HG03108 (cell line): ENCODE results near the gene SEM1.
"Not testable (repeated sequence)": the region's sequence is repeated elsewhere in the genome, so short reads cannot be mapped to it uniquely, and the experiment has no call there.

ENCODE experiments used
- ATAC-seq: cut with Tn5 transposase; IDR thresholded peaks from one replicate; pipeline ENCODE4 v1.9.1; 2021; ENCODE audit warnings: moderate library complexity; ENCODE audit not compliant: unreplicated experiment

The SEM1 gene

DNA sequence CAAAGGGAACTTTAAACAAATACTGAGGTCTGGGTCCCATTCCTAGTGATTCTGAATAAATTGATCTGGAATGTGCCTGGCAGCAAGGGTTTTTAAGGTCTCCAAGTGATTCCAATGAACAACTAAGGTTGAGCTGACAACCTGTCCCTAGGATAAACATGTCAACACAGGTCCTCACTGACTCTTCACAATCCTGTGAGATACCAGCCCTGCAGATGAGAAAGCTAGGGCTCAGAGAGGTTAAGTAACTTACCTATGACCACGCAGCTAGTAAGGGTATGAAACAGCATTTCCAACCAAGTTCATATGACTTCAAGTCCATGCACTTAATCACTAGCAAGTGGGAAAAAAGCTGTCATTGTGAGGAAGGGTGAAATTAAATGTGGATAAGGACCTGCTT lies 44.0 kb downstream of the SEM1 start:
- no peak for ATAC-seq

GRCh38 chr7:96664793-96665192 lies 44.9 kb downstream of the SEM1 start:
- ATAC-seq: no peak

GRCh38 chr7:96663871-96664445 lies 45.7 kb downstream of the SEM1 start:
- no peak for ATAC-seq

GRCh38 chr7:96663457-96663856 lies 46.2 kb downstream of the SEM1 start:
- ATAC-seq: peak; percentile 78

DNA sequence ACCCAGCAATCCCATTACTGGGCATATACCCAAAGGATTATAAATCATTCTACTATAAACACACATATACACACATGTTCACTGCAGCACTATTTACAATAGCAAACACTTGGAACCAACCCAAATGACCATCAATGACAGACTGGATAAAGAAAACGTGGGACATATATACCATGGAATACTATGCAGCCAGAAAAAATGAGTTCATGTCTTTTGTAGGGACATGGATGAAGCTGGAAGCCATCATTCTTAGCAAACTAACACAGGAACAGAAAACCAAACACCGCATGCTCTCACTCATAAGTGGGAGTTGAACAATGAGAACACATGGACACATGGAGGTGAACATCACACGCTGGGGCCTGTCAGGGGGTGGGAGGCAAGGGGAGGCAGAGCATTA lies 47.5 kb downstream of the SEM1 start:
- not testable (repeated sequence) for ATAC-seq

DNA sequence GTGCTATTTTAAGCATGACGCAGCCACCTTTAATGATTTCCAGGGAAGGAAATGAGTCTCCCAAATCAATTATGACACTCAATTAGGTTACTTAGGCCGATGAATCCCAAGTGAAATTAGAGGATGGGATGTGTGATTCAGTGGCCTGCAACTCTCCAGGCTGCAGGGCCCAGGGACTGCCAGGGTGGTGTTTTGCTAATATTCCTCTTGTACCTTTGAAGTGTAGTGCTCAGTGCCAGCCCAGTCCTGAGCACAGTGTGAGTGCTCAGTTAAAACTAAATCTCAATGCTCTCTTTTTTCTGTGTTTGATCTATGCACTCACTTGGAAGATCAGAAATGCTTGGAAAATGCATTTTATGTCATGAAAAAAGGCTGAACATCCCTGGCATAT lies 51.6 kb downstream of the SEM1 start:
- ATAC-seq: no peak

DNA sequence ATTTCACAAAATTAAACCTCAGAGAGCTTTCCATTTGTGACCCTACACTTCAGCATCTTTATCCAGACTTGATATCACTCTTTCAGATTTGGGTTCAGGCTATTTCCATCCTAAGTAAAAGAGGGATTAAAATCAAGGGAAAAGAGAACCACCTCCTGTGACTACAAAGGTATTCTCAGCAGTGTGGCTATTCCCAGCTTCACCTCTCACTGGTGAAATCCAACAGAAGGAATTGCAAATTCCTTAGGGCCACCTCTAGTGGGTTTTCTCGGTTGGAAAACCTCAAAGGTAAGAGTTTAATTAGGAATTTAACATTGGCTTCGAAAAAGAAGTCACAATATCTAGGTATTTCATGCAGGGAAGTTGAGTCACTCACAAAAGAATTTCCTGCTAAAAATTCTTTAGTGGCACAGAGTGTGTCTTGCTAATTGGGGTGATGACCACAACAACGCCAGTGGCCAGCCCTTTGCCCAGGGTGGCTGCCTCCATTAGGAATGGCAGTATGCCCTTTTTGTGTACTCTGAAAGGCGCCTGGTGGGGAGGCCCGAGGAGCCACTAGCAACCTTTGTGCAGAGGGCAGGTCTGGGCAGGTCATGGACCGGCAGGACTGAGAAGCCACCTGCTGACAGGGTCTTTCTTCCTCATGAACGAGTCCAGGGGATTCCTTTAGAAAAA lies 52.2 kb downstream of the SEM1 start:
- no peak for ATAC-seq

DNA sequence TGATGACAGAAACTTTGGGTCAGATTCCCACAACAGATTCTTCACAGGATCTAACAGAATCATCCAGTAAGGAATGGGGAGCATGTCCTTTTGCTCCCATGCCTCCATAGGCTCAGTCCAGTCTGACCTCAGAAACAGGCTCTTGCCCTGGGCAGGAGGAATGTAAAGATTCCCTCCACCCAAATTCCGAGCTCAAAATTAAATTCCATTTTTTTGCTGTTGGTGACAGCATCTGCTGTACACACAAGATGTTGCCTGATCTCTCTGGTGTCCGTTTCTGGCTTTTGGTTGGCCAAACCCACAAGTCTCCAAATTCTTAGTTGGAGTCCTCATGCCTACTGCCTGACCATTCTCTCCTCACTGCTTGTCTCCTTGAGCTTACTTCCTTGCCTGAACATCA lies 53.7 kb downstream of the SEM1 start:
- ATAC-seq: no peak

DNA sequence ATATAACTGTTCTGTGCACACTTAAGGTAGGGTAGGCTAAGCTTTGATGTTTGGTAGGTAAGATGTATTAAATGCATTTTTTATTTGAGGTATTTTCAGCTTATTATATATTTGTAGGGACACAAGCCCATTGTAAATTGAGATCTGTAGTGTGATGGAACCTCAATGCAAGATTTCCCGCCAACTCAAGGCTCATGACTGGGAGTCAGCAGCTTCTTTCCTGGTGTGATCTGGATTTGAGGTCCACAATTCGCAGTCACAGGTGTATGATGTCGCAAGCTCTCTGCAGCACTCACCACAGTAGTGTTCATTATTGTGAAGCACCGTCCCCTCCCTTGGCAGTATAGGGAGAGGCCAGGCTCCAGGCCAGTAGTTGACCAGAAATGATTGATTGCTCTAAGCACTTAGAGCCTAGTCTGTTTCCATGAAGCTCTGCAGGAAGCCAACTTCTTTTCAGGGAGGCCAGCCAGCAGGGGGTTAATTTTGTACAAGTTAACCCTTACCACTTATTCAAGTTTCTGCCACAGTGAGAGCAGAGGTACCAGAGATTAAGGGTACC lies 54.9 kb downstream of the SEM1 start:
- ATAC-seq: no peak

- ATAC-seq: no peak
Measured at GRCh38 chr7:96649981-96650380, 59.7 kb downstream of the SEM1 start.

DNA sequence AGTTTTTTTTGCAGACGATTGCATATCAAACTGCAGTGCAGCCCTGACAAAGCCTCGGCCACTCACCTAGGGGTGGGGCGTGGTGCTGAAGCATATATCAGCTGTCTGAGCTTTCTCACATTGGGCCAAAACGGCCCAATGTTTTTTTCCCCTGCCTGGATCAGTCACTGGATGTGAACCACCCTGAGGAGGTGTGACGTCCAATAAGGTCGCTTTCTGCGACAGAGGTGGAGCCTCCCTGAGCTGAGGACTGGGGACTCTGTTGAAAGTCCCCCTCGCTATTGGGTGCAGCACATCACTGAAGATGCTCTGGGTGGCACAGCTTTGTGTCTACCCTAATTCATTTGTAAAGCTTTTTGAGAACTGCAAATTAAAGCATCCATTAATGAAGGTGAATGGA lies 60.9 kb downstream of the SEM1 start:
- ATAC-seq: no peak

DNA sequence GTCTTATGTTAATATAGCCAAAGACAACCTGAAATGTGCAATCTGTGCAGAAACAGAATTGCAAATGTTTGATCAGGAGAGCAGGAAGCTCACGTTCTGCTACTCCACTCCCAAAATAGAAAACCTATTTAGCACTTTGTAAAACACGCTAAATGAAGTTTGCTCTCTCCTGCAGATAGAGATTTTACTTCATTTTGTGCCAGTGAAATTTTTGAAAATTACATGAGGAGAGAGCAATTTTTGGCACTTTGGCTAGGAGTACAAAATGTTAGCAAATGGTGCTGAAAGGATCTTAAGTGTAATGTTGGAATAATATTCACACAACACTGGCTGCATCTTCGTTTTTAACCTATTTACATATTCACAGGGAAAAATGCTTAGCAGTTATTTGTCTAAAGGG lies 61.9 kb downstream of the SEM1 start:
- no peak for ATAC-seq

DNA sequence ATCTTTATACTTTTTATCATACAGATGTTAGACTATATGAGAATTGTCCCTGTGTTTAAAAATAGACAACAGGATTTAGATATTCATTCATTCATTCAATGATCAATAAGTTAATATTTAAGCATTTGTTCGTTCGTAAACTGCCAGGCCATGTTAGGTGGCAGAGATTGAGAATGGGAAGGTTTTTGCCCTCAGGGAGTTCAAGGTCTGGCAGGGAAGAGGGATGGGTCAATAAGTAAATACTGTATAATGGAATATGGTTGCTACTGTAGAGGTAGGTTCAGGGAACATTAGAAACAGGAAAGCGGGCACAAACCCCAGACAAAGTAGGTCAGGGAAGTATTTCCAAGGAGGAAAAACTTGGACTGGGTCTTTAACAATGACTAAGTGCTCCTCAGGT lies 64.6 kb downstream of the SEM1 start:
- ATAC-seq: no peak

- ATAC-seq: not testable (repeated sequence)
Measured at GRCh38 chr7:96643436-96643835, 66.2 kb downstream of the SEM1 start.

DNA sequence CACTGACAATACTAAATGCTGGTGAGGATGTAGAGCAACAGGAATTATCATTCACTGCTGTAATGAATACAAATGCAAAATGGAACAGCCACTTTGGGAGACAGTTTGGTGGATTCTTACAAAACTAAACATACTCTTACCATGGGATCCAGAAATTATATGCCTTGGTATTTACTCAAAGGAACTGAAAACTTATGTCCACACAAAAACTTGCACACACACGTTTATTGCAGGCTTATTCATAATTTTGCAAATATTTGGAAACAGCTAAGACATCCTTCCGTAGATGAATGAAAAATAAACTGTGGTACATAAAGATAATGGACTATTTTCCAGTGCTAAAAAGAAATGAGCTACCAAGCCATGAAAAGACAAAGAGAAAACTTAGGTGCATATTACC lies 69.6 kb downstream of the SEM1 start:
- ATAC-seq: no peak
